ENCODE results near the gene ACTR8.

The ACTR8 gene

DNA sequence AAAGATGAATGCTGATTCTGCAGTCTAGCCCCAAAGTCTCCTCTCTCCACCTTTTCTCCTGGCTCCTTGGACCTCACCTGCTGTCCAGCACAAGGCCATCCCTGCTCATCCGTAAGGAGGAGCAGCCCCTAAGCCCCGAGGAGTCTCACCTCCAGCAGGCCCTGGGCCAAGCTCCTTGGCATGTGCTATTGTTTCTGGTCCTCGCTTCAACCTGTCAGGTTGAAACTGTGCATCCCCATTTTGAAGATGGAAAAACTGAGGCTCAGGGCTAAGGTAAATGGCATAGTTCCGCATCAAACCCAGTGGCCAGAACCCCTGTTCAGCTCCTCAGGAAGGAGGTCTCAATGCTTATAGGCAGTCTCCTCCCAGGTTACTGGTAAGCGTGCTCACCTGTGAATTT is 61.9 kb downstream of the ACTR8 start:
- DNase-seq (ENCODE audit: low read depth): no peak
- no peak overlapping the region for H3K4me3 ChIP-seq (ENCODE audit: low read depth, low read length)
- TF ChIP-seq, protein P1, sequence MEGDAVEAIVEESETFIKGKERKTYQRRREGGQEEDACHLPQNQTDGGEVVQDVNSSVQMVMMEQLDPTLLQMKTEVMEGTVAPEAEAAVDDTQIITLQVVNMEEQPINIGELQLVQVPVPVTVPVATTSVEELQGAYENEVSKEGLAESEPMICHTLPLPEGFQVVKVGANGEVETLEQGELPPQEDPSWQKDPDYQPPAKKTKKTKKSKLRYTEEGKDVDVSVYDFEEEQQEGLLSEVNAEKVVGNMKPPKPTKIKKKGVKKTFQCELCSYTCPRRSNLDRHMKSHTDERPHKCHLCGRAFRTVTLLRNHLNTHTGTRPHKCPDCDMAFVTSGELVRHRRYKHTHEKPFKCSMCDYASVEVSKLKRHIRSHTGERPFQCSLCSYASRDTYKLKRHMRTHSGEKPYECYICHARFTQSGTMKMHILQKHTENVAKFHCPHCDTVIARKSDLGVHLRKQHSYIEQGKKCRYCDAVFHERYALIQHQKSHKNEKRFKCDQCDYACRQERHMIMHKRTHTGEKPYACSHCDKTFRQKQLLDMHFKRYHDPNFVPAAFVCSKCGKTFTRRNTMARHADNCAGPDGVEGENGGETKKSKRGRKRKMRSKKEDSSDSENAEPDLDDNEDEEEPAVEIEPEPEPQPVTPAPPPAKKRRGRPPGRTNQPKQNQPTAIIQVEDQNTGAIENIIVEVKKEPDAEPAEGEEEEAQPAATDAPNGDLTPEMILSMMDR (conservative IDR thresholded peaks at IDR 0.05; ENCODE audit: low read depth, low read length): no peak

DNA sequence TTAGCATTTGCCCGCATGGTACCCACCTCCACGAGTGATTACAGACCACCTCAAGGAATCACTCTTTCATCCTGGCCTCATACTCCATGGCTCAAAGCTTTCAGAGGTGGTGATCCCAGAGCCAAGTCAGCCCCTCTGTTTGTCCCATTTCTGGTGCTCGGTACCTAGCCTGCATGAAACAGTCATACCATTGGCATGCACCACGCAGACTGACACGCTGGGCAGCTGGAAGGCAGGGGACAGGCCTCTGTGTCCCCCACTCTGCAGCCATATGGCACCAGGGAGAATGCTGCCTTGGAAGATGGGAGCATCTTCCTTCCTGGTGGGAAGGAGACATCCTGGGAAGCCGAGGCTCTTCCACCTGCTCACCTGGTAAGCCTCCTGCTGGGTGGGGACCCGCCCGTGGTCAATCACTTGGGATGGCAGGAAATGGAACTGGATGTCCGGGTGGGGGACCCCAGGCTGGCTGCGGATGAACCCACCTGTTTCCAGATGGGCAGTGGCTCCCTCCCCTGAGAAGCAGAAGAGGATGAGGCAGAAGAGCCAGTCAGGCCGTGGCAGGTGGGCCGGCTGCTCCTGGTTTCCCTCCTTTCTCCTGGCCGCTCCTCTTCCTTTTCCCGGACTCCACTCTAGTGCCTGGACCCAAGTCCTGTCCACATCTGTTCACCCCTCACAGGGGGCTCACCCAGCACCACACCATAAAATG is 62.6 kb downstream of the ACTR8 start:
- DNase-seq (ENCODE audit: low read depth): no peak
- TF ChIP-seq, protein P1 (conservative IDR thresholded peaks at IDR 0.05; ENCODE audit: low read depth, low read length): no peak
- no peak overlapping the region for H3K4me3 ChIP-seq (ENCODE audit: low read depth, low read length)

DNA sequence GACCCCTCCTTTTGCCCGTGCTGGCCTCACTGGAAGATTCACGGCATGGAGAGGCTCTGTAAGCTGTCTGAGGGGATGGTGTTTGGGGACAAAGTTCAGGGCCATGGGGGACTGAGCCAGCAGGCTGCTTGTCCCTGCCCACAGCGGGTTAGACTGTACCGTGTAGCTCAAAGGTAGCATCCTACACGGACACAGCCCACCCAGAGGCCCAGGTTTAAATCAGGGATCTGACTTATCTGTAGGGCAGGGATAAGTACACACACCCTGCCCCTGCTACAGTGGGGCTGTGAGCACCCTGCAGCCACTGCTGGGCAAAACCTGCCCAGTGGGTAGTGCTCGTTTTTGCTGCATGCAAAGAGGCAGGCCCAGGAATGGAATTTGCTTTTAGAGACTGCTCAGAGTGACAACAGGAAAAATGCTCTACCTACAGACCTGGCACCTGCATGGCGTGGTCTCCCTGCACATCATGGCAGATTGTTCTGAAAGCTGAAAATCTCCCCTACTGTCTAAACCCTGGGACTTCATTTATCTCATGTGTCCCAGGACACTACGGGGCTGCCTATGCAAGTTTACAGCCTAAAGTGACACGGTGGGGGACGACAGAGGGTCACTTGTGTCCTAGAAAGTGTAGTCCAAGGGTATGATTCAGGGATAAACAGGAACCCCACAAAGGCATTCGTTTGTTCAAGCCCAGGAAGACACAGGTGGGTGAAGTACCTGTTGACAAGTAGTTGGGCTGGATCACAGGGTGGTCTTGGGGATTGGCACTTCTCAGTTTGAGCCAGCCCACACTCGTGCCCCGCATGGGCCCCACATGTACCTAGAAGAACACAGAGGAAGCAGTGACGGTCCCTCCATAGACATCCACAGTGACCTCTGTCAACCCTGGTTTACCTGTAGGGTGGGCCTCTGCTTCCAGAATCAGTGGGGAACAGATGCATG is 63.5 kb downstream of the ACTR8 start:
- no peak for DNase-seq (ENCODE audit: low read depth)
- no peak overlapping the region for H3K4me3 ChIP-seq (ENCODE audit: low read depth, low read length)
- TF ChIP-seq, protein P1 (conservative IDR thresholded peaks at IDR 0.05; ENCODE audit: low read depth, low read length): no peak

DNA sequence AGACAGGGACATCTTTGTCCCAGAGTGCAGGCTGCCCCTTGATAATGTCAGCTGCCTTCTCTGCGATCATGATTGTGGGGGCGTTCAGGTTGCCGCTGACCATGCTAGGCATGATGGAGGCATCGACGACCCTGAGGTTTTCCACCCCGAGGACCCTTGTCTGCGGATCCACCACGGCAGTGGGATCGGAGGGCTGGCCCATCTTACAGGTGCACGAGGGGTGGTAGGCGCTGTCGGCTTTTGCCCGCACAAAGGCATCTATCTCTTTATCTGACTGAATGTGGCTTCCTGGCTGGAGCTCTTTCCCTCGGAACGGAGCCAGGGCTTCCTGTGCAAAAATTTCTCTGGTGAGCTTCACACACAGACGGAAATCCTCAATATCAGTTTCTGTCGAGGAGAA is 64.1 kb downstream of the ACTR8 start:
- TF ChIP-seq, protein P1 (conservative IDR thresholded peaks at IDR 0.05; ENCODE audit: low read depth, low read length): no peak
- H3K4me3 ChIP-seq (ENCODE audit: low read depth, low read length): no peak overlapping the region
- no peak for DNase-seq (ENCODE audit: low read depth)

DNA sequence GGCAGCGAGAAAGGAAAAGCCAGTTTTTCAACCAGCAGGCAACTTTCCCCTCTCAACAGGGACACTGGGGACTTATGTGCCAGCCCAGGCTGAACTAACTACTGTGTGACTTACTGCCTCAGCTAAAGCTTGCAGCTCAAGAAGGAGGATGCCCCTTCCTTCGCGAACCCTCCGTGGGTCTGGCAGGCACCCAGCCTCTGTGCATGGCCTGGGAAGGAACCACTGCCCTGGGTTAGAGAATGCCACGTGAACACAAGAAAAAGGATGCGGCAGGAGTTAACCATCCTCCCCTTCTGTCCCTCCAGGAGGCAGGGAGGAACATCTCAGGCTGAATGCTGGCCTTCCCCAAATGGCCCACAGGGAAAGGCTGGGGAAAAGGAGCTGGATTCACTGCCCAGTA is 64.7 kb downstream of the ACTR8 start:
- no peak overlapping the region for H3K4me3 ChIP-seq (ENCODE audit: low read depth, low read length)
- TF ChIP-seq, protein P1 (conservative IDR thresholded peaks at IDR 0.05; ENCODE audit: low read depth, low read length): no peak
- DNase-seq (ENCODE audit: low read depth): no peak
